ENCODE measurements around the gene CACNA2D3. TPM values are rescaled to one million over a fixed set of nuclear protein-coding genes. Genes with fewer than 3 reads are reported as not detected.

CACNA2D3 gene
- total and polyA plus RNA-seq, 12 donors, result 0.51 to 43.5 (median 19.3) TPM

- intact Hi-C loops (cut with DNase I), result no loop called here
- Histone ChIP-seq H3K9me3 (peaks cover 0 to 29% (median 12%) of the 10 kb centered on the region in 11 donors), H3K4me3 (no peak overlapping the region), H3K27me3 (no peaks in the 10 kb centered on the region), H3K27ac (no peak overlapping the region), H3K4me1 (peaks cover 0 to 4% (median 0%) of the 10 kb centered on the region in 9 donors), H3K36me3 (no peaks in the 10 kb centered on the region)
- WGBS, 2 donors, result 68 to 73% methylated on average over 10 of the region's 10 CpGs
- no peak for DNase-seq
- TF ChIP-seq CTCF (IDR thresholded peaks at IDR 0.05), result no peak
- ATAC-seq, result no peak
These were observed 609.5 kb downstream of the CACNA2D3 start for GRCh38 chr3:54731732-54732445.

GRCh38 chr3:54733106-54734006 lies 611.0 kb downstream of the CACNA2D3 start:
- H3K4me3 ChIP-seq, result no peak overlapping the region
- no peak overlapping the region for H3K27ac ChIP-seq
- peaks cover 0 to 4% (median 0%) of the 10 kb centered on the region in 9 donors for H3K4me1 ChIP-seq
- no peaks in the 10 kb centered on the region for H3K36me3 ChIP-seq
- DNase-seq, result no peak
- TF ChIP-seq CTCF (IDR thresholded peaks at IDR 0.05), result no peak
- 64 to 72% methylated on average over 11 of the region's 11 CpGs for WGBS, 2 donors
- H3K27me3 ChIP-seq, result no peaks in the 10 kb centered on the region
- intact Hi-C loops (cut with DNase I), result no loop called here
- ATAC-seq, result no peak
- peaks cover 0 to 15% (median 3%) of the 10 kb centered on the region in 11 donors for H3K9me3 ChIP-seq

GRCh38 chr3:54736459-54736858 lies 614.1 kb downstream of the CACNA2D3 start:
- no peak for TF ChIP-seq CTCF (IDR thresholded peaks at IDR 0.05)
- WGBS, 2 donors, result 38 to 83% methylated on average over 1 of the region's 1 CpG
- peaks cover 0 to 4% (median 0%) of the 10 kb centered on the region in 9 donors for H3K4me1 ChIP-seq
- no peak overlapping the region for H3K27ac ChIP-seq
- no peak overlapping the region for H3K4me3 ChIP-seq
- no peaks in the 10 kb centered on the region for H3K36me3 ChIP-seq
- H3K9me3 ChIP-seq, result no peaks in the 10 kb centered on the region
- H3K27me3 ChIP-seq, result no peaks in the 10 kb centered on the region
- DNase-seq (no peak), ATAC-seq (no peak)
- intact Hi-C loops (cut with DNase I), result no loop called here

GRCh38 chr3:54743755-54744154 lies 621.4 kb downstream of the CACNA2D3 start:
- no peak overlapping the region for H3K27ac ChIP-seq
- ATAC-seq, result no peak

More at GRCh38 chr3:54743755-54744154, 621.4 kb downstream of the CACNA2D3 start:
- Histone ChIP-seq H3K36me3 (no peaks in the 10 kb centered on the region), H3K4me3 (no peak overlapping the region), H3K9me3 (no peaks in the 10 kb centered on the region), H3K4me1 (no peaks in the 10 kb centered on the region), H3K27me3 (no peaks in the 10 kb centered on the region)
- WGBS, 2 donors, result 50 to 67% methylated on average over 1 of the region's 1 CpG
- DNase-seq, result no peak
- no peak for TF ChIP-seq CTCF (IDR thresholded peaks at IDR 0.05)
- intact Hi-C loops (cut with DNase I), result loop anchor here in 1 of 10 donors (2.0 kb wide), 1 partner anchor 29 kb away; no protein-coding TSS in a partner anchor
